Myocyte (in vitro differentiated cells): ENCODE results near the gene MTHFD1. TPM values are rescaled to one million over a fixed set of nuclear protein-coding genes. Genes with fewer than 3 reads are reported as not detected.
A peak's percentile ranks its signal among the peaks of the same experiment; 100 is the strongest.

Experiments used
- DNase-seq: peaks from one replicate; pipeline ENCODE4 v3.0.0-alpha.2; 2012; ENCODE audit warnings: low read depth
- total RNA-seq: library from RNA; depleted of rRNA; stranded (reverse); fragments of >200 nt; gene quantifications from 2 replicates; pipeline ENCODE4 v1.2.3, GENCODE V29; 2014

The MTHFD1 gene
- total RNA-seq, 1 donor from 2014 or later, result 49.0 TPM

DNA sequence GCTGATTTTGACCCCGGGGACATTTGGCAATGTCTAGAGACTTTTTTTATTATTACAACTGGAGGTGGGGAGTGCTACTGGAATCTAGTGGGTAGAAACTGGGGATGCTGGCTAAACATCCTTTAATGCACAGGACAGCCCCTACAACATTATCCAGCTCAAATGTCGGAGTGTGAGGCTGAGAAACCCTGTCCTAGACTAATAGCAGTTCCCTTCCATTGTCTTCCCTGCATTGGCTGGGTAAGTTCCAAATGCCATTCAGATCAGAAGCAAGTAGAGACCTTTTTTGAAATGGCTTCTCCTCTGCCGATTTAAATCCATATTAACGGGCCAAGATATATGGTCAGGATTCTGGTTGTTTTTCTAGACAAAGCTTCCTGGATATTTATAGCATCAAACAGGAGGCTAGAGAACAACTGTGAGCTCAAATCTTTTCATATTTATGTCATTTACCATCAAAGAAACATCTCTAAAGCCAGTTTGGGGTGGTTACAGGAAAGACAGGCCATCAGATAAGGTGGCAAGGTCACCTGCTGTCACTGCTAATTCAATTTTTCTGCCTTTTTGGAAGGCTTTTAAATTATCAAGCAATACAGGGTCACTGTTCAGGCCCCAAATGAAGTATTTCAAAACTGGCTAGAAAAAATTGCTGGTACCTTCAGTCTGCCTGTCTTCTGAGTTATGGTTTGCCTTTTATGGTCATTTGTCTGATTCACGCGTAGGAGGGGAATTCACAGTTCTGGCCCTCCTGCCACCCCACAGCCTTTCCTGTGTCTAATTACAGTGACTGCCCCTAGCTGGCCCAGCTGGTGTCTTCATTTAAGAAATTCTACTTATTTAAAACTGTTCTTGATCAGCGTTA, 57.1 kb downstream of the MTHFD1 start:
- peak; percentile 80 for DNase-seq

DNA sequence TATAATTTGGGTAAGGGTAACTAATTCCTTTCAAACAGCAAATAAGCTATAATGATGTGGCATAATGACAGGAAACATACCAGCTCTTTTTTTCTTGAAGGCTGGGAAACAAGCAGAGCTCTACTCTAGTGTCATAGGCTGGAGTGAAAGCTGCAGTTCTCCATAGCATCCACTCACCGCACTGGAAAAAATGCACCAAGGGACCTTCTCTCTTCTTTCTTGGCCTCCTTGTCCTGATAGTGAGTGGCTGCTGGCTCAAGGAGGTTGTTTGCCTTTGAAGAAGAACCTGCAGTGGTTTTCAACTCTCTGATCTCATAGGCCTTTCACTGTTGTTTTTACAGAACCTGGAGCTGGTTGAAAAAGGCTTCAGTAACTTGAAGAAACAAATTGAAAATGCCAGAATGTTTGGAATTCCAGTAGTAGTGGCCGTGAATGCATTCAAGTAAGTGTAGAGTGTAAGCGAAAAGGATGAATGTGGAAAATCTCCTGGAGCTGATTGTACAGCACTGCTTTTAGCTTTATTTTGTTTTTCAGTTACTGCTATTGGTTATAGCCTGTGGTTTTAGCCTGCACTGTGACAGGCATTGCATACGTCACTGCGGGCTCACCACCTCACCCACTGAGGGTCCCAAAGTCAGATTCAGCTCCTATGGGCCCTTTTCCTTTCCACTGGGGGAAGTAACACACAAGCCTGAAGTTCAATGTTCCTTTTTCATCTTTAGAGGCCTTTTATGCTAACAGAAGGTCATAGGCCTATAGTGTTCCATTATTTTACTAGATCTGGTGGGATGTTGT, 59.9 kb downstream of the MTHFD1 start:
- DNase-seq, result no peak

DNA sequence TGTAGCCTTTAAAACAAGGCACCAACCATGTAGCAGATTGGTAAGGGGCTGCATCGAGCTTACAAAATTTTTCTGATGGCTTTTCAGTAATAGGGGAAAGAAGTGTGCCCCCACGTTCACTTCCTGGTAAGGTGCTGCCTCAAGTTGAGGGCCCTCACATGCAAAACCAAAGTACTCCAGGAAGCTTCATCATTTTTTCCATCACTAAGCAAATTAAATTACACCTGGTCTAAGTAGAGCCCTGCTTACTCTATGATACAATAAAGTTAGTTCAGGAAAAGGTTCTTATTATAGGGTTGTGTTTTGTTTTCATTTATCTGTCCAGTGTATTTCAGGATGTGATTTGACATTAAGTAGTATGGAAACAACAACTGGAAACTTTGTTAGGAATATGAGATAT, 62.1 kb downstream of the MTHFD1 start:
- no peak for DNase-seq

- no peak for DNase-seq
Observed at GRCh38 chr14:64454671-64455070, 66.5 kb downstream of the MTHFD1 start.

GRCh38 chr14:64459405-64460136, 71.4 kb downstream of the MTHFD1 start:
- no peak for DNase-seq

- DNase-seq, result no peak
Observed at GRCh38 chr14:64461221-64461620, 73.1 kb downstream of the MTHFD1 start.

- no peak for DNase-seq
Observed at GRCh38 chr14:64463195-64463594, 75.0 kb downstream of the MTHFD1 start.

GRCh38 chr14:64463873-64464272, 75.7 kb downstream of the MTHFD1 start:
- no peak for DNase-seq

- DNase-seq, result no peak
Observed at GRCh38 chr14:64464651-64465050, 76.5 kb downstream of the MTHFD1 start.

DNA sequence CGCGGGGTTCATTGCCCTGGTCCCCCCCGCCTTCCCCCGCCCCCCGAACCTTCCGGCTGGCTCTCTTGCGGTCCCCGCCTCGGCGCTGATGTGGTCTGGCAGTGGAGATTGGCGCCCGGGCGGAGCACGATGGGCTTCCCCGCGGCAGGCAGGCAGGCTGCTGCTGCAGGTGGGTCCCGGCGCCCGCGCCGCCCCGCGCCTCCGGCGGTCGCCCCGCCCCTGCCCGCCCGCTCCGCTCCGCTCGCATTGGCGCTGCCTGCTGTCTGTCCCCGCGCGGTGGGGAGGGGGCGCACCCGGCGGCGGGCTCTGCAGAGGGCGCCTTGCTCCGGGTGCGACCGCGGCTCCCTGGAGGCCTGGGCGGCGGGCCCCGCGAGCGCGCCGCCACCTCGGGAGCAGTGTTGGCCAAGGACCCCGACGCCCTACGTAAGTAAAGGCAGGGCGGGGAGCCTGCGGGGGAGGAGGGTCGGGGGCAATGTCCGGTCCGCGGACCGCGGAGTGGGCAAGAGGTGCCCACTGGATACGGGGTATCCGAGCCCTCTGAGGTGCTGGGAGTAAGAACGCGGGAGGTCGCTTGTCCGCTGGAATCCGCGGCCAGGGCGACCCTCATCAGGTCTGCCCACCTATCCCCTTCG, 77.2 kb downstream of the MTHFD1 start, which contains the start of gene AKAP5:
Gene AKAP5, plus strand, starts transcription at position 309 of the 632 bp plus-strand sequence. CDS start 2,896 bp downstream, outside the sequence.
- peak; percentile 39 for DNase-seq

DNA sequence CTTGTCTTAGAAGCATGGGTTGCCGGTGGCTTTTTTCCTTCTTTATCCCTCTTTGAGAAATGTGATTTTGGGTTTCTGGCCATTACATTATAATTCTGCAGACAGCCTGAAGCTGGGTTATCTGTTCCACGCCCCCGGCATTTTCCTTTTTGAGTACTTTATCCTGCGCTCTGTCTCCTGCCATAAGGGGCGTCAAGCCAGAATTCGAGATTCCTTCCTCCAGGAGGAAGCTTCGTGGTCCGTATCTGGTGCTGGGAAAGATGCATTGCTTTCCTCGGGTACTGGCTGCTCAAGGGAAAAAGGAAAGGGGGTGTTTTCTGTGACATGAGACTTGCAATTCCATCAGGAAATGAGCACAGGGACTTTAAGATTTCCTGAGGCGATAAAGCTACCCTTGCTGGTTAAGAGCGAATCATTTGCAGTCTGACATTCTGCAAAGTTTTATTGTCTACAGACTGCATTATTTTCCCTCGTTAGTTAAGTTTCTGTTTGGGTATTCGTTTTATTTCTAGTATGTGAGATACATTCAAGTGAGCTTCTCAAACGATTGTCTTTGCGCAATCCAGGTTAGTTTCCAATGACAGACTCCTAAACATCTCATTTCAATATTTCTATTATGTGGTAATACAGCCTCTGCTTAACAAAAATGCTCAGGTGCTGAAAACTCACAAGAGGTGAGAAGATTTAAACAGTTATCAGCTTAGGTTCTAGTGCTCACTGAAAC, 77.8 kb downstream of the MTHFD1 start:
- peak; percentile 31 for DNase-seq

DNA sequence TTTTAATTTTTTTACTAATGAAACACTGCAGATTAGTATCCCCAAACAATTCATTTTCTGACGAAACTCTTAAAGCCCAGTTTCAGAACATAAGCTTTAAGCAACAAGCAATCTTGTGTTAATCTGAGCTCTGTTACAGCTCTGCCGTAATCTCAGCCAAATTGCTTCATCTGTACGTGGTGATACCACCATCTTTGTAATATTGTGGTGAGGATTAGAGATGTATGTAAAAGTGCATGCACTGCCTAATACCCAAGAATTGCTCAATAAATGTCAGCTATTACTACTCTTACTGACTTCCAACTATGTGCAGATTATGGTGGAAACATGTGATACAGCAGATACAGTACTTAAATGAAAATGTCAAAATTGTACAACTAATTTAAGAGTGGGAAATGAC, 78.9 kb downstream of the MTHFD1 start:
- no peak for DNase-seq

DNA sequence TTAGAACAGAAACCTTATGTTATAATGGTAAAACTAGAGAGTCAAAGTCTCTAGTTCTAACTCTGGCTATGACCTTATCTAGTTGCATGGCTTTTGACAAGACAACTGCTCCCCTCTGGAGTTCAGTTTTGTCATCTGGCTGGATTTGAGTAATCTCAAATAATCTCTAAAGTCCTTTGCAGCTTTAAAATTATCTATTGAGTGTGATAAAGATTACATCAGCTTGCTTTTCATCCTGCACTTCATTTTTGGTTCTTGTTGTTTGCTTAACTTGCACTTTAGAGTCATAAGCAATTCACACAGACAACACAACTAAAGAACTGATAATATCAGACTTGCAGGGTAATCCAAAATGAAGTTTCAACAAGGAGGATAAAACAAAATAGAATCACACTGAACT, 79.4 kb downstream of the MTHFD1 start:
- DNase-seq, result no peak

GRCh38 chr14:64468451-64468850, 80.3 kb downstream of the MTHFD1 start:
- no peak for DNase-seq

GRCh38 chr14:64474041-64474440, 85.9 kb downstream of the MTHFD1 start:
- no peak for DNase-seq

GRCh38 chr14:64474698-64475097, 86.5 kb downstream of the MTHFD1 start:
- no peak for DNase-seq

GRCh38 chr14:64475585-64476273, 87.6 kb downstream of the MTHFD1 start:
- no peak for DNase-seq

GRCh38 chr14:64476438-64476837, 88.3 kb downstream of the MTHFD1 start:
- DNase-seq, result no peak

DNA sequence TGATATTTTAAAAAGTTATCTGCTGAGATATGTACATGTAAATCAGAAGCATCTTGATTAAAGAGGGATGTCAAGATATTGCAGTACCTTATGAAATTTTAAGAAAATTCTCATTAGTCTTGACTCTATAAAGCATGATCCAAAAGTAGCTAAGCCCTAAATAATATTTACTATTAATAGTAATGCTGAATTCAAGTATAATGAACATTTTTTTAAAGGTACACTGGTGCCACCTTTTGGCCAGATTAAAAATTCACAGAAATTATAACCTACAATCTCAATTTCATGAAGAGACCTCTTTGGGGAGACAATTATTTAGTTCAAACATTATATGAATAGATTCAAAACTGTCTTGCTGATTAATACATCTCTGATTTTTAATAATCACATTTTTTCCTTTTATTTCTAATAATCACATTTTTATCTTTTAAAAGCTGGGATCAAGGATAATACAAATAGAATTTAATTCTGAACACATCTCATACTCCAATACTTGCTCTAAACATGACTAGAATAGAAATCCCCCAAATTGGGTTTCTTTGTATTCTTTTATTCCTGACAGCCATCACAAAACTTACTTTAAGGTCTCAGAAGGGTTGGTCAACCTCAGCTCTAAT, 90.6 kb downstream of the MTHFD1 start:
- peak; percentile 46 for DNase-seq
